Body of pancreas (tissue), 4 donors: Measurements from ENCODE around the gene TTLL9. TPM values are rescaled to one million over a fixed set of nuclear protein-coding genes. Genes with fewer than 3 reads are reported as not detected.
"Not testable (repeated sequence)": the region's sequence is repeated elsewhere in the genome, so short reads cannot be mapped to it uniquely, and the experiment has no call there.

Source experiments
- ATAC-seq: fragments of 150-250 bp; one replicate; pipeline ENCODE4 v1.9.1; 2016
- DNase-seq, 4 donors: peaks; one replicate each; pipeline ENCODE4 v3.0.0-alpha.2; 2019
- H3K27ac ChIP-seq, 4 donors: fragments of 200-600 bp; sonication (generic); 1 replicate in 3 of 4; 2 replicates in 1 of 4; pipeline versions ENCODE4 v1.5.1 to v1.6.1; 2016 to 2019; ENCODE audit warnings: mild to moderate bottlenecking in 1 of 4, mixed read lengths in 1 of 4, moderate library complexity in 1 of 4
- H3K27me3 ChIP-seq, 2 donors: fragments of 200-600 bp; sonication (generic); one replicate each; pipeline ENCODE4 v1.6.0; 2016; ENCODE audit warnings: mild to moderate bottlenecking in 1 of 2
- H3K36me3 ChIP-seq, 2 donors: fragments of 200-600 bp; sonication (generic); replicated peaks in 1 of 2; 2 replicates each; pipeline ENCODE4 v1.5.1; 2016; ENCODE audit warnings: low read depth in 2 of 2; ENCODE audit not compliant: insufficient read depth in 1 of 2
- H3K4me1 ChIP-seq: fragments of 200-600 bp; sonication (generic); one replicate; pipeline ENCODE4 v1.6.0; 2016
- H3K4me3 ChIP-seq, 2 donors: fragments of 200-600 bp; sonication (generic); 1 replicate in 1 of 2; 2 replicates in 1 of 2; pipeline ENCODE4 v1.5.1; 2016 to 2019
- H3K9me3 ChIP-seq, 3 donors: fragments of 200-600 bp; sonication (generic); 1 replicate in 2 of 3; 2 replicates in 1 of 3; pipeline ENCODE4 v1.5.1; 2016
- POLR2A ChIP-seq, 3 donors: fragments of 450-650 bp; IDR thresholded peaks; one replicate each; pipeline ENCODE4 v1.6.1; 2016; ENCODE audit warnings: antibody characterized with exemption in 3 of 3, mild to moderate bottlenecking in 2 of 3
- WGBS, 2 donors: methylation state at CpG; one replicate each; pipeline ENCODE4 v1.1.5; 2017; 5-methylcytosine and 5-hydroxymethylcytosine counted together
- intact Hi-C: fragments of 100-400 bp; cut with DNase I; formaldehyde crosslinking; loops from one replicate; pipeline ENCODE4 v1.15.1; 2023
- total RNA-seq, 2 donors: library from RNA; depleted of rRNA; stranded (reverse); fragments of >200 nt; gene quantifications; one replicate each; pipeline ENCODE4 v1.1.0, GENCODE V29; 2016
- TF ChIP-seq, protein P1 (sequence below), 7 experiments: fragments of 450-650 bp in 4 of 7; fragments of 200-600 bp in 3 of 7; sonication (generic) in 3 of 7; IDR thresholded peaks; one replicate each; pipeline ENCODE4 v1.5.1; 2016 to 2019; ENCODE audit warnings: antibody characterized with exemption in 7 of 7

The TTLL9 gene
- total RNA-seq, 2 donors from 2014 or later, result 0.52 to 0.99 TPM

DNA sequence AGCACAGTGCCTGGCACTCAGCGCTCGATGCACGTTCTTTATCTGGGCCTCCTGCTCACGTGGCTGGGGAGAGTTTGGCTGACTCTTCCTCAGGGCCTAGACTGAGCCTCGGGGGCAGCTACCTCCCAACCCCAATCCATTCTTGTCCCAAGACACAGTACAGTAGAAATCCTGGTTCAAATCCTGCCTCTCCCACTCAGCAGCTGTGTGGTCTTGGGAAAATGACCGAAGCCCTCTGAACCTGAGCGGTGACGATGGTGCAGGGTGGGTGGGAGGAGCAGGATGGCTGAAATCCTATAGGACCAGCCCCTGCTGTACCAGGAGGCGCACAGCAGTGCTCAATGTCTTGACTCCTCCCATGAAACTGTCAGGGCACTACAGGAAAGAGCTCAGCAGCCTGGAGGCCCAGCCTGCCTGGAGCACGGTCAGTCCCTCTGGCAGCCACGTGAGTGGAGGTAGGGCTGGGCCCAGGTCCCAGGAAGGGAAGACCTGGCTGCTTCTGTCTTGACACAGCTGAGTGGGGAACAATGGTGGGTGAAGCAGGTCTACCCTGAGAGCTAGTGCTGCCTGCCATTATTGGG, 49.9 kb downstream of the TTLL9 start:
- intact Hi-C loops, result no loop called here
- DNase-seq, result no peak
- no peaks in the 10 kb centered on the region for H3K9me3 ChIP-seq
- 55 to 71% methylated on average over 7 to 9 of the region's 11 CpGs for WGBS, 2 donors
- H3K4me3 ChIP-seq, result no peak overlapping the region
- H3K4me1 ChIP-seq, result no peaks in the 10 kb centered on the region
- no peak for ATAC-seq
- TF ChIP-seq POLR2A (IDR thresholded peaks at IDR 0.05), result no peak
- TF ChIP-seq, protein P1, sequence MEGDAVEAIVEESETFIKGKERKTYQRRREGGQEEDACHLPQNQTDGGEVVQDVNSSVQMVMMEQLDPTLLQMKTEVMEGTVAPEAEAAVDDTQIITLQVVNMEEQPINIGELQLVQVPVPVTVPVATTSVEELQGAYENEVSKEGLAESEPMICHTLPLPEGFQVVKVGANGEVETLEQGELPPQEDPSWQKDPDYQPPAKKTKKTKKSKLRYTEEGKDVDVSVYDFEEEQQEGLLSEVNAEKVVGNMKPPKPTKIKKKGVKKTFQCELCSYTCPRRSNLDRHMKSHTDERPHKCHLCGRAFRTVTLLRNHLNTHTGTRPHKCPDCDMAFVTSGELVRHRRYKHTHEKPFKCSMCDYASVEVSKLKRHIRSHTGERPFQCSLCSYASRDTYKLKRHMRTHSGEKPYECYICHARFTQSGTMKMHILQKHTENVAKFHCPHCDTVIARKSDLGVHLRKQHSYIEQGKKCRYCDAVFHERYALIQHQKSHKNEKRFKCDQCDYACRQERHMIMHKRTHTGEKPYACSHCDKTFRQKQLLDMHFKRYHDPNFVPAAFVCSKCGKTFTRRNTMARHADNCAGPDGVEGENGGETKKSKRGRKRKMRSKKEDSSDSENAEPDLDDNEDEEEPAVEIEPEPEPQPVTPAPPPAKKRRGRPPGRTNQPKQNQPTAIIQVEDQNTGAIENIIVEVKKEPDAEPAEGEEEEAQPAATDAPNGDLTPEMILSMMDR (IDR thresholded peaks at IDR 0.05), result no peak
- H3K36me3 ChIP-seq, result no peaks in the 10 kb centered on the region
- no peak overlapping the region for H3K27ac ChIP-seq
- no peaks in the 10 kb centered on the region for H3K27me3 ChIP-seq

DNA sequence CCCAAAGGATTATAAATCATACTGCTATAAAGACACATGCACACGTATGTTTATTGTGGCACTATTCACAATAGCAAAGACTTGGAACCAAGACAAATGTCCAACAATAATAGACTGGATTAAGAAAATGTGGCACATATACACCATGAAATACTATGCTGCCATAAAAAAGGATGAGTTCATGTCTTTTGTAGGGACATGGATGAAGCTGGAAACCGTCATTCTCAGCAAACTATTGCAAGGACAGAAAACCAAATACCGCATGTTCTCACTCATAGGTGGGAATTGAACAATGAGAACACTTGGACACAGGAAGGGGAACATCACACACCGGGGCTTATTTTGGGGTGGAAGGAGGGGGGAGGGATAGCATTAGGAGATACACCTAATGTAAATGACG, 51.0 kb downstream of the TTLL9 start:
- H3K27ac ChIP-seq, H3K27me3 ChIP-seq, H3K4me1 ChIP-seq, ATAC-seq, H3K4me3 ChIP-seq, H3K36me3 ChIP-seq, H3K9me3 ChIP-seq, DNase-seq, intact Hi-C loops: not testable (repeated sequence)
- WGBS, 2 donors, result 84 to 86% methylated on average over 5 of the region's 5 CpGs

DNA sequence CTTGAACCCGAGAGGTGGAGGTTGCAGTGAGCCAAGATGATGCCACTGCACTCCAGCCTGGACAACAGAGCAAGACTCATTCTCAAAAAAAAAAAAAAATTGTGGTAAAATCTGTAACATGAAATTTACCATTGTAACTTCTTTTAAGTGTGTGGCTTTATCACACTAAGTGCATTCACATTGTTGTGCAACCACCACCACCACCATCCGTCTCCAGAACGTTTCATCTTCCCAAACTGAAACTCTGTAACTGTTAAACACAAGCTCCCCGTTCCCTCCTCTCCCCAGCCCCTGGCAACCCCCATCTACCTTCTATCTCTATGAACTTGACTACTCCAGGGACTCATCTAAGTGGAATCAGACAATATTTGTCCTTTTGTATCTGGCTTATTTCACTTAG, 51.7 kb downstream of the TTLL9 start:
- intact Hi-C loops, result no loop called here
- no peaks in the 10 kb centered on the region for H3K36me3 ChIP-seq
- H3K4me1 ChIP-seq, result no peaks in the 10 kb centered on the region
- H3K4me3 ChIP-seq, result no peak overlapping the region
- DNase-seq, result no peak
- TF ChIP-seq, protein P1 (IDR thresholded peaks at IDR 0.05), result no peak
- TF ChIP-seq POLR2A (IDR thresholded peaks at IDR 0.05), result no peak
- ATAC-seq, result no peak
- H3K27ac ChIP-seq, result no peak overlapping the region
- 51 to 59% methylated on average over 4 of the region's 4 CpGs for WGBS, 2 donors
- H3K27me3 ChIP-seq, result no peaks in the 10 kb centered on the region
- no peaks in the 10 kb centered on the region for H3K9me3 ChIP-seq

DNA sequence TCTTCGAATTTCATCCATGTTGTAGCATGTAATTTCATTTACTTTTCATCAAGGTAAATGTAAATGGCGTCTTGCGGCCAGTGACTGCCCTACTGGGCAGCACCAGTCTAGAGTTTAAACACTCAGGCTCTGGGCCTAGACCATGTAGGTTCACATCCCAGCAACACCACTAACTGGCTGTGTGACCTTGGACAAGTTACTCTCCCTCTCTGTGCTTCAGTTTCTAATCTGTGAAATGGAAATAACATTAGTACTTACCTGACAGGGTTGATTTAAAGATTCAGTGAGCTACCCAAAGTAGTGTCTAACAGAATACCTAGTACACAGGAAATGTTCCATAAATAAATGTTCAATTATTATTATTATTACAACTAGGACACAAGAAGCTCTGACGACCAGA, 52.2 kb downstream of the TTLL9 start:
- no peak overlapping the region for H3K27ac ChIP-seq
- no peaks in the 10 kb centered on the region for H3K36me3 ChIP-seq
- no peak for ATAC-seq
- no peaks in the 10 kb centered on the region for H3K4me1 ChIP-seq
- no peak for DNase-seq
- no peak overlapping the region for H3K4me3 ChIP-seq
- no peaks in the 10 kb centered on the region for H3K9me3 ChIP-seq
- no peaks in the 10 kb centered on the region for H3K27me3 ChIP-seq
- TF ChIP-seq POLR2A (IDR thresholded peaks at IDR 0.05), result no peak
- TF ChIP-seq, protein P1 (IDR thresholded peaks at IDR 0.05), result no peak
- intact Hi-C loops, result no loop called here
- WGBS, 2 donors, result 66 to 74% methylated on average over 4 of the region's 4 CpGs

DNA sequence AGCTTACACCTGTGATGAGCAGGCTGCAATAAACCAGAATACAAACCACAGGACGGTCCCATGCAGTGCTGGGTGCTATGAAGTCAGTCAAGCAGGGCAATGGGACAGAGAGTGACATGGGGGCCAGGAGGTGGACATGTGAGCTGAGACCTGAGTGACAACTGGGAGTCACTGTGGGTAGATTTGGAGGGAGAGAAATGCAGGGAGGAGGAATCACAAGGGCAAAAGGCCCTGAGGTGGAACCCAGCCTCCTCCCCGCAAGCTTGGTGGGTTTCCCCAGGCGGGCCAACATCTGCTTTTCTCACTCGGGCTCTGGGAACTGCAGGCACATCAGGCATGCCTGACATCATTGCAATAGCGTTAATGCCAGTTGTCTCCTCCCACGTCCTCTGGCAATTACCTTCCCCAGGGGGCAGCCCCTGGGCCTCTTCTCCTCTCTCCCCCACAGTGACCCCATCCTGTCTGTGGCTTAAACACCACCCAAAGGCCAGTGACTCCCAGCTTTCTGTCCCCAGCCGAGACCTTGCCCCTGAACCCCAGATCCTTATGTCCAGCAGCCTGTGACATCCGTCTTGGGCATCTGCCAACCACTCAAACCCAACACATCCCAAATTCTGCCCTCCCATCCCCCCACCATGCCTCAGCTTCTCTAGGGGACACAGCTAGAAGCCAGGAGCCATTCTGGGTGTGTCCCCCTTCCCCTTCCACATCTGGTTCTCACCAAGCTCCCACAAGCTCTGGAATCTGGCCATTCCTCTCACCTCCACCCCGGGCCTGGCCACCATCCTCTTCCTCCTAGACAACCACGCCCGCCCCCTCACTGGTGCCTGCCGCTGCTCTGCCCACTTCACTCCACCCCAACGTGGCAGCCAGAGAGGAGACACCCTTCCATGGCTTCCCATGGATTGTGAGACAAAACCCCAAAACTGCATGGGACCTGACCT, 53.2 kb downstream of the TTLL9 start:
- H3K4me1 ChIP-seq, result no peaks in the 10 kb centered on the region
- no peak overlapping the region for H3K4me3 ChIP-seq
- WGBS, 2 donors, result 60 to 63% methylated on average over 13 of the region's 13 CpGs
- no peak for DNase-seq
- no peaks in the 10 kb centered on the region for H3K27me3 ChIP-seq
- H3K36me3 ChIP-seq, result no peaks in the 10 kb centered on the region
- TF ChIP-seq, protein P1 (IDR thresholded peaks at IDR 0.05), result no peak
- TF ChIP-seq POLR2A (IDR thresholded peaks at IDR 0.05), result no peak
- ATAC-seq, result no peak
- no peaks in the 10 kb centered on the region for H3K9me3 ChIP-seq
- no peak overlapping the region for H3K27ac ChIP-seq
- intact Hi-C loops, result no loop called here
